ENCODE results near the gene MAP4K5.

The MAP4K5 gene

GRCh38 chr14:50476134-50476533, 56.2 kb downstream of the MAP4K5 start:
- DNase-seq, result no peak

DNA sequence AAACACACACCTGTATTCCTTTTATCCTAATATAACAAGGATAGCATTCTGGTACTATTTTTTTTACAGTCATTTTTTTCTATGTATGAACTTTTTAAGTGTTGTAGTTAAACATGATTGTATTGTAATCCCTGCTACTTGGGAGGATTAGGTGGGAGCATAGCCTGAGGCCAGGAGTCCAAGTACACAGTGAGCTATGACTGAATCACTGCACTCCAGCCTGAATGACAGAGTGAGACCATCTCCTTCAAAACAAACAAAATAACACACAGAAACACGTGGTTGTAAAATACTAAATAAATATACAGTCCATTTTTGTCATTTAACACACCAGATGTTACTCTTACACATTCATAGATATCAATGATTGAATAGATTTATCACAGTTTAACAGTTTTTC, 56.9 kb downstream of the MAP4K5 start:
- DNase-seq, result no peak

DNA sequence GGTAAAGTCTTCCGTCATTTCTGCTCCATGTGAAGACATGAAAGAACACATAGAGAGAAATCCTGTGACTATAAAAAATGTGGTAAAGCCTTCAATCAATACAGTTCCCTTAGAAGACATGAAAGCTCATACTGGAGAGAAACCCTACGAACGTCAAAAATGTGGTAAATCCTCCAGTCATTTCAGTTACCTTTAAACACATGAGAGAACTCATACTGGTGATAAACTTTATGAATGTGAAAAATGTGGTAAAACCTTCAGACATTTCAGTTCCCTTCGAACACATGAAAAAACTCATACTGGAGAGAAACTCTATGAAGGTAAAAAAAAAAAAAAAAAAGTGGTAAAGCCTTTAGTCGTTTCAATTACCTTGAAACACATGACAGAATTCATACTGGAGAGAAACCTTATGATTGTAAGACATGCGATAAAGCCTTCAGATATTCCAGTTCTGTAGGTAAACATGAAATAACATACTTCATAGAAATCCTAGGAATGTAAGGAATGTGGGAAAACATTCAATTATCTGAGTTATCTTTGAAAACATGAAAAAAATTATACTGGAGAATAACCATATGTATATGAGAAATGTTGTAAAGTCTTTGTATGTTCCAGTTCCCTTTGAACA, 60.4 kb downstream of the MAP4K5 start:
- DNase-seq, result no peak

GRCh38 chr14:50469982-50470381, 62.4 kb downstream of the MAP4K5 start:
- DNase-seq, result no peak

DNA sequence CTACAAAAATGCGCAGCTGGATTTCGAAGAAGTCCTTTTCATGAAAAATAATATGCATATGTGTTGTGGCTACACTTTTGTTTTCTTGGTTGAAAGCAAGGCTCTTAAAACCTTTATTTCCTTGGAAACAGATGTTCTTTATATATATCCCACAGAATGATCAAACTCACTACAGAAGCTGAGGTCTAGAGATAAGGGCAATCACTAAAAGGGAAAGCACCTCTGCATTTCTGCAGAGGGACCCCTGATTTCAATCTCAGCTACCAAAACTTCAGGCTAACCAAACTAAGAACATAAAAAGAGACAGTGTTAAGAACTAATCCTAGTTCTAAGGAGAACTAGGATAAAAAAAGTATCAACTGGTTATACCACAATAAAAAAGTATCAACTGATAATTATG, 70.3 kb downstream of the MAP4K5 start:
- no peak for DNase-seq

DNA sequence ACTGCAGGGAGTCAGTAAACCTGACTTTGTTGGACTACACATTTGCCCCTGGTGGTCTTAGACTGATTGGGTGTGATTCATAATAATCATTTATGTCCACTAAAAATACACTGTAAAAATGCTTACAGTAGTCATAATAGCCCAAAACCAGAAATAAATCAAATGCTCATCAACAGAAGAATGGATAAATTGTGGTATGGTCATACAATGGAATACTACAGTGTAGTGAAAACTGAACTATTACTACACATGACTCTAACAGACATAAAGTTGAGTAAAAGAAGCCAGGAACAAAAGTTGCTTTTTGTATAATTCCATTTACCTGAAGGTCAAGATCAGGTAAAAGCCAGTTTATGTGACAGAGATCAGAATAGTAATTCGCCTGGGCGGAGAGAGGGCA, 78.5 kb downstream of the MAP4K5 start:
- DNase-seq, result no peak

DNA sequence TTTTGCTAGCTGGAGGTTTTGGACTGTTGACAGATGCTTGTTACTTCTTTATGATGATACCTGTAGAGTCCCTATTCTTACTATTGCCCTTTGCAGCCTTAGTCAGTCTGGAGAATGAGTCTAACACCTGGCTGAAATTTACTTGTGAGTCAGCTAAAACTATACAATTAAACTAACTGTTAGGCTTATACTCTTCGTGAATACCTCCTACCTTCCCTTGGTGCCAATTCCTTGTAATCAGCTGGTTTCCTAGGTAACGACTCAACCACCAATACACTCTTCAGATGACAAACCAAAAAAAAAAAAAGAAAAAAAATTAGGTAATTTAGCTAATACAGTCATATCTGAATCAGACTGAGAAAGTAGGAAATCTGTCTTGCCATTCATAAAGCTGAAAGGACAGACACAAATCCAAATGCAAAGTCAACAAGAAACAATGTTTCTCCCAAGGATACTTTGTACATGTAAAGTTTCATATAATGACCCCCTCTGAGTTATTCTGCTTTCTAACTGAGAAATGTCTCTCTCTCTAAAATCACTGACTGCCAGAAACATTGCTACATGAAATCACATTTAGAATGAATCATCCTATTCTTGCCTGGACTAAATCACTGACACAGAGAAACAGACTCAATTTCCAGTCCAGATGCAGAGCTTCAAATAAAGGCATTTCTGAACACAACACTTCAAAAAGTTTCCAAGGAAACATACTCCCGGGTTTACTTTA, 79.2 kb downstream of the MAP4K5 start:
- DNase-seq, result peak in 1 of 4 experiments; percentile 2

DNA sequence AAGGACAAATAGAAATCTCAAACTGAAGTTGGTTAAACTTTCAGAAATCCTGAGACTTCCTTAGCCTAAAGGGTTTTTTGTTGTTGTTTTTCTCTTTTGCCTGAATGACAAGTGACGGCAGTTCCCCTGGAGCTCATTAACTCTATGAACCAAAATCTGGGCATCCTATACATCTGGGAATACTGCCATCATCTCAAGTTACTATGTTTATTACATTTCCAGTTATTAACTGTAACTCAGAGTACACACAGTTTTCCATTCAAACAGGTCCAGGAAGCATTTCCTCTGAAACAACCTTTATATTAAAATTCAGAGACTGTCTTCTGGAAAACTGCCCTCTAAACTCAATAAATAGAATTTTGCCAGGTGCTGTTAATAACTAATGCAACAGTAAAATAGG, 80.1 kb downstream of the MAP4K5 start:
- no peak for DNase-seq

- no peak for DNase-seq
Observed at GRCh38 chr14:50451854-50452253, 80.5 kb downstream of the MAP4K5 start.

- DNase-seq, result no peak
Observed at GRCh38 chr14:50447461-50447860, 84.9 kb downstream of the MAP4K5 start.

- no peak for DNase-seq
Observed at GRCh38 chr14:50434528-50434927, 97.8 kb downstream of the MAP4K5 start.

GRCh38 chr14:50432131-50432530, 100.2 kb downstream of the MAP4K5 start:
- DNase-seq, result no peak

- no peak for DNase-seq
Observed at GRCh38 chr14:50425816-50426215, 106.6 kb downstream of the MAP4K5 start.

DNA sequence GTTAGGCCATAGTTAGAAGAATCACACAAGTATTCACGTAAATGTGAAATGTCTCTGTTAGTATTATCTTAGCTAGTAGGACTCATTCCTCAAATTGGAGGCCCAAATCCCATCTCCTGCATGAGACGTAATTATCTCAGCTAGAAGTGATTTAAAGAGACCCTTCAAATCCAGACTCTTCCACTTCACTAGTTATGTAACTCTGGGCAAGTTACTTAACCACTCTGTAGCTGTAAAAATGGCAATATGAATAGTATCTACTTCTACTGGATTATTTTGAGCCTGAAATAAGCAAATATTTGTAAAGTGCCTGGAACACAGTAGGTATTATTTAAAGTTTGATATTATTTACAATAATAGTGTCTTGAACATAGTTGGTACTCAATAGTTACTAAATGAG, 107.3 kb downstream of the MAP4K5 start:
- no peak for DNase-seq

GRCh38 chr14:50423529-50423928, 108.8 kb downstream of the MAP4K5 start:
- no peak for DNase-seq

GRCh38 chr14:50421499-50421898, 110.9 kb downstream of the MAP4K5 start:
- DNase-seq, result no peak

DNA sequence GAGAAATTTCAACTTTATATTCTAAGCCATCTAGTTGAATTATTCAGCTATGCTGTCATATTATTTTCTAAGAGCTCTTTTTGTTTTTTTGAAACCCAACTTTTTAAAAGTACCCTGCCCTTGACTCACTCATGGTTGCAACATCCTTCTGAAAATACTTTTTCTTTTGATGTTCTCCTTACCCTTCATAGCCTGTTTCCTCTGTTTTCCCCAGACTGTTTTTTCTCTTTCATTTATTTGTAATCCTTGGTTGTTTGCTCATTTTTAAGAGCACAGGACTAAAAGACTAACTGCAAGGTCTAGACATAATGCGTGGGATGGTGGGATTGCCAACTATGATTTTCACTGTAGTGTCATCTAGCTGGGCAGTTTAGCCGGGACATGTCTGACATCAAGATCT, 114.5 kb downstream of the MAP4K5 start:
- no peak for DNase-seq

- DNase-seq, result peak in 1 of 4 experiments; percentile 6
Observed at GRCh38 chr14:50410921-50411320, 121.4 kb downstream of the MAP4K5 start.

DNA sequence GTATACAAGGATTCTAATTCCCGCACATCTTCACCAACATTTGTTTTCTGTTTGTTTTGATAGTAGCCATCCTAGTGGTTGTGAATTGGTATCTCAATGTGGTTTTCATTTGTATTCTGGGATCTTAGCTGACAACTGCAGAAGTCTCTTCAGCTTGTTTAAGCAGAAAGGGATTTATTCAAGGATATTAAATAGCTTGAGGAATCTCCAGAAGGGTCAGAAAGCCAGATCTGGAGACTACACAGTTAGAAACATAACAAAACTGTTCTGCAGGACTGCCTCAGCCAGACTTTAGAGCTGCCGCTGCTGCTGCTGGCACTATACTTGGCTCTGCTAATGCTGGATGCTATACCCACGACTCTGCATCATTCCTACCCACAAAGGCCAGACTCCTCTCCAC, 122.3 kb downstream of the MAP4K5 start:
- DNase-seq, result no peak

DNA sequence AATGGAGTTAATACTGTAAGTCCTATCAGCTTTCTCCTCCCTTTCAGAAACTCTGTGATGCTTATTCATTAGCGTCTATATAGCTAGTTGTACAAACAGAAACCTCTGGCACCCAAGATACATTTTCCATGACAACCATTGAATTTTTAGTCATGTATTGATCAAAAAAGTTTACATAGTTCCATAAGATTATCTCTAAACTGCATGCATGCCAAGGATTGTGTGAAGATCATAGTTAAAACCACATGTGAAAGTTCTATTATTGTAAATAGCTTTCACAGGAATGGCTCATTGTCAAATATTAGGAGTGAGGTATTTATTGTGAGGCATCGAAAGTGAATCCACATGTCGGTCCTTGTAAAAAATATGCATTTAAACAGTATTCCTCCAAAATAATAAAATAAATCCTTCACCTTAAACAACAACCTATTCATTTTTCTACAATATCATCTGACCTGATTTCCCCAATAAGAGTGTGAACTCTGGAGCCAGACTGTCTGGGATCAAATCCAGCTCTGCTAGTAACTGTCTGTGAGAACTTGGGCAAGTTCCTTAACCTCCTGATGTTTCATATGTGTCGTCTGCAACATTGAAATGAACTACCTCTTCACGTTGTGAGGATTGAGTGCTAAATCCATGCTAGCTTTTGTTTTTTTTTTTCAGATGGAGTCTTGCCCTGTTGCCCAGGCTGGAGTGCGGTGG, 125.1 kb downstream of the MAP4K5 start:
- no peak for DNase-seq

- no peak for DNase-seq
Observed at GRCh38 chr14:50403419-50403818, 128.9 kb downstream of the MAP4K5 start.

DNA sequence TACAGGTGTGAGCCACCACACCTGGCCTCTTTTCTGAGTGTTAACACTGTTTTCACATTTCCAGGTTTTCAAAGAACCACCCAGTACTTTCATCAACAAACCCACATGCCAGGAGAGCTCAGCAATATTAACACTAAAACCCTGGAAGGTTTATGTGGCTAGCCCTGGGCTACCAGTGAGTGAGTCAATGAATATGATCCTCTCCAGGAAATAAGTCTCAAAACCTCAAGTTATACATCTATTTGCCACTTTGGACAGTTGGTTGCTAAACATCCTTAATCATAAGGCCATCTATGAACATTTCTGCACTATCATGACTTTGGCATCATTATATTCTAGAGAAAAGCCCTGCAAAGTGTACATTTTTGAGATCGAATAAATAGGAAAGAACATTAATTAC, 129.4 kb downstream of the MAP4K5 start:
- no peak for DNase-seq

DNA sequence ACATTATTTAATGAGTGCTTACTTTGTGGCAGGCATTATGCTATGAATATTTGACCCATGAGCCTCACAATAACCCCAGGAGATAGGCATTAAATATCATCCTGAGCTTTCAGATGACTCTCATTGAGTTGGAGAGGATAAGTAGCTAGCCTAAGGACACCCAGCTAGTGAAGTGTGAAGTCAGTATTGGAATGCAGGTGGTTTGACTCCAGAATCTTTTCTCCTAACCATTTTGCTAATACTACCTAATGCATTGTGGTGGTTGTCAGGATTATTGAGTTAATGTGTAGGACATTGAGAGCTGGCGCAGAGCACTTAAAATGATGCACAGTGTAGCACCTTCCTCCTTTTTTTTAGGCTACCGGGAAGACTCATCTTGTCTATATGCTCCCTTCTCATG, 131.9 kb downstream of the MAP4K5 start:
- no peak for DNase-seq

Data from suppressor macrophage (primary cell).